ENCODE measurements around the gene CNIH3. TPM values are rescaled to one million over a fixed set of nuclear protein-coding genes. Genes with fewer than 3 reads are reported as not detected.

The CNIH3 gene
- total and polyA plus RNA-seq, 2 donors (not counting 3 experiments of a cell fraction or from before 2014, with no cell fraction given) = 1.3 to 2.5 TPM

DNA sequence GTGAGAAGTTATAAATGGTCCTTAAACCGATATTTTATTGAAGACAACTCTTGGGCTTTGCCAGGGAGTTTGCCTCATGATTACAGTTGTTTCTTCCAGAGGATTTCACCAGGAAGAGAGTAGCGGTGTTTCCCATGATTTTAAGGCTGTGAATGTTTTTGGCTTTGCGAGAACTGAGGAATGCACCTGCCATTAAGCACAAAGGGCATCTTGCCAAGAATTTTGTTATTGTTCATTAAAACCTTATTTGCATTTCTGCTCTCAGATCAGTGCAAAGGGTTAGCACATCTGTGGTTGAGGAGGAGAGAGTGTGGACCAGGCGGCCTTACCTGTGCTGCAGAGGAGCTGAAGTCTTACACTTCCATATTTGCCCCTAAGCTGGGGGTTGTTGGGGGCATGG lies 13.8 kb downstream of the CNIH3 start:
- H3K9me1 ChIP-seq (replicated peaks; ENCODE audit: control insufficient read depth, extremely low read depth, insufficient read depth, low read length) = no peaks in the 10 kb centered on the region
- H3K4me3 ChIP-seq (replicated peaks in 1 of 3; ENCODE audit: insufficient read depth in 1 of 3, low read depth in 1 of 3, low read length in 3 of 3) = no peak overlapping the region
- H3K27ac ChIP-seq (ENCODE audit: insufficient read depth, low read depth, low read length) = no peak overlapping the region
- TF ChIP-seq GATA2 (IDR thresholded peaks at IDR 0.05; ENCODE audit: insufficient read depth, insufficient read length, low read depth, low read length) = no peak
- TF ChIP-seq EZH2 (IDR thresholded peaks at IDR 0.05; ENCODE audit: borderline replicate concordance, low read depth, low read length, severe bottlenecking) = no peak
- no peak overlapping the region for H3K4me2 ChIP-seq (ENCODE audit: insufficient read depth, low read length)
- H2AFZ ChIP-seq (ENCODE audit: low read depth, low read length) = no peak overlapping the region
- H3K27me3 ChIP-seq (ENCODE audit: control insufficient read depth in 2 of 2, insufficient read depth in 2 of 2, low read length in 2 of 2) = no peaks in the 10 kb centered on the region
- H4K20me1 ChIP-seq (replicated peaks; ENCODE audit: control insufficient read depth, extremely low read depth, insufficient read depth, low read length) = no peaks in the 10 kb centered on the region
- no peaks in the 10 kb centered on the region for H3K9me3 ChIP-seq (replicated peaks; ENCODE audit: control insufficient read depth, insufficient read depth, low read length)
- no peak overlapping the region for H3K9ac ChIP-seq (replicated peaks; ENCODE audit: extremely low read depth, insufficient read depth, low read length)
- intact Hi-C loops (cut with micrococcal nuclease) (loop anchor here (5.0 kb wide), 1 partner anchor 443 kb away; no protein-coding TSS in a partner anchor), dilution Hi-C loops (cut with MboI; ENCODE audit: extremely low pct_ligation_motif_present, low sequenced_read_pairs) (no loop called here)
- H3K4me1 ChIP-seq (ENCODE audit: control insufficient read depth, extremely low read depth, insufficient read depth, low read length) = peaks cover 10% of the 10 kb centered on the region
- BruUV-seq (replicated peaks) = no TSS peak
- no peaks in the 10 kb centered on the region for H3K79me2 ChIP-seq (ENCODE audit: control insufficient read depth, insufficient read depth, low read length)
- POLR2A ChIA-PET = no interaction called here
- CTCF ChIA-PET = interaction anchor here (1.5 kb wide), 1 partner anchor 15 kb away, joined by 4 read pairs; no protein-coding TSS in a partner anchor
- no peak for FAIRE-seq
- no peak for DNase-seq (ENCODE audit: low read depth, low spot score)
- no peaks in the 10 kb centered on the region for H3K36me3 ChIP-seq (ENCODE audit: control insufficient read depth in 2 of 2, extremely low read depth in 1 of 2, insufficient read depth in 2 of 2, low read length in 2 of 2)

DNA sequence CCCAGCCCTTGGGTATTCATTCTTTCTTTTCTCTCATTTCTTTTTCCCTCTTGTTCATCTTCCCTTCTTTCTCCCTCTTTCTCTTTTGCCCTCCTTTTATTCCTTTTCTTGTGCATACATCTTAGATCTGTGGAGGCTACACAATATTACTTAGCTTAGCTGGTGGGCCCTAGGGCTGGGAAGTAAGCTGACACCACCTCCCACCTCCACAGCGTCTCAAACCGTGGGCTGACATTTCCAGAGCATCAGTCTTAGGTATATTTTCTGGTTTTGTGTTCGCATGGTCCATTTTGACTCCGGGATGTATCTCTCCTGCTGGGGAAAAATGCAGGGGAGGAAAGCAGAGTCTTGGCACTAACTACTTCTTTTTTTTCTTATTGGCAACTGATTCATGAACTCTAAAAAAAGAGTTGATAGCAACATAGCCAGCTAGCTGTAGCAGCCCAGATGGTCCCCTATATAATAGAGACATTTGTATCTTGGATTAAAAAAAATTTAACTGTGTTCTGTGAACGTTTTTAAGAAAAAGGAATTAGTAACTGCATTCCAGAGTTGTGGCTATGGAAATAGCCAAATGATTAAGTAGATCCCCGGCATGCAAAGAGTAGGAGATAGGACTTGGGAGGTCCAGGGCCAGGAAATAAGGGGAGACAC lies 15.5 kb downstream of the CNIH3 start:
- Histone ChIP-seq H3K36me3 (ENCODE audit: control insufficient read depth in 2 of 2, extremely low read depth in 1 of 2, insufficient read depth in 2 of 2, low read length in 2 of 2) (no peaks in the 10 kb centered on the region), H3K27me3 (ENCODE audit: control insufficient read depth in 2 of 2, insufficient read depth in 2 of 2, low read length in 2 of 2) (no peaks in the 10 kb centered on the region), H3K9ac (replicated peaks; ENCODE audit: extremely low read depth, insufficient read depth, low read length) (no peak overlapping the region), H3K79me2 (ENCODE audit: control insufficient read depth, insufficient read depth, low read length) (no peaks in the 10 kb centered on the region), H2AFZ (ENCODE audit: low read depth, low read length) (no peak overlapping the region), H3K9me1 (replicated peaks; ENCODE audit: control insufficient read depth, extremely low read depth, insufficient read depth, low read length) (no peaks in the 10 kb centered on the region), H3K4me3 (replicated peaks in 1 of 3; ENCODE audit: insufficient read depth in 1 of 3, low read depth in 1 of 3, low read length in 3 of 3) (no peak overlapping the region), H3K4me2 (ENCODE audit: insufficient read depth, low read length) (no peak overlapping the region), H3K27ac (ENCODE audit: insufficient read depth, low read depth, low read length) (no peak overlapping the region), H3K4me1 (ENCODE audit: control insufficient read depth, extremely low read depth, insufficient read depth, low read length) (peaks cover 10% of the 10 kb centered on the region), H4K20me1 (replicated peaks; ENCODE audit: control insufficient read depth, extremely low read depth, insufficient read depth, low read length) (no peaks in the 10 kb centered on the region), H3K9me3 (replicated peaks; ENCODE audit: control insufficient read depth, insufficient read depth, low read length) (no peaks in the 10 kb centered on the region)
- ChIA-PET POLR2A (interaction anchor here (0.8 to 1.8 kb wide), 2 partner anchors 8 to 89 kb away, joined by 3 to 5 read pairs; no protein-coding TSS in a partner anchor), CTCF (interaction anchor here (1.2 to 1.9 kb wide), 5 partner anchors 13 to 117 kb away, joined by 3 to 14 read pairs (median 4); no protein-coding TSS in a partner anchor)
- dilution Hi-C loops (cut with MboI; ENCODE audit: extremely low pct_ligation_motif_present, low sequenced_read_pairs) (no loop called here), intact Hi-C loops (cut with micrococcal nuclease) (loop anchor here (1.0 to 5.0 kb wide), 2 partner anchors 21 to 444 kb away; no protein-coding TSS in a partner anchor)
- DNase-seq (ENCODE audit: low read depth, low spot score) = no peak
- no peak for FAIRE-seq
- no peak for TF ChIP-seq JUN (IDR thresholded peaks at IDR 0.05; ENCODE audit: borderline replicate concordance, insufficient read depth, insufficient read length, low read depth)
- BruUV-seq (replicated peaks) = no TSS peak

All from endothelial cell of umbilical vein (primary cell).